ENCODE measurements around the gene NFE2L1. TPM values are rescaled to one million over a fixed set of nuclear protein-coding genes. Genes with fewer than 3 reads are reported as not detected.
A peak's percentile ranks its signal among the peaks of the same experiment; 100 is the strongest.

The NFE2L1 gene
- total and polyA plus RNA-seq, 9 of the 15 experiments (the other 6 are each of a cell fraction or from before 2014, with no cell fraction given): 2.0 to 68.6 (median 39.7) TPM

DNA sequence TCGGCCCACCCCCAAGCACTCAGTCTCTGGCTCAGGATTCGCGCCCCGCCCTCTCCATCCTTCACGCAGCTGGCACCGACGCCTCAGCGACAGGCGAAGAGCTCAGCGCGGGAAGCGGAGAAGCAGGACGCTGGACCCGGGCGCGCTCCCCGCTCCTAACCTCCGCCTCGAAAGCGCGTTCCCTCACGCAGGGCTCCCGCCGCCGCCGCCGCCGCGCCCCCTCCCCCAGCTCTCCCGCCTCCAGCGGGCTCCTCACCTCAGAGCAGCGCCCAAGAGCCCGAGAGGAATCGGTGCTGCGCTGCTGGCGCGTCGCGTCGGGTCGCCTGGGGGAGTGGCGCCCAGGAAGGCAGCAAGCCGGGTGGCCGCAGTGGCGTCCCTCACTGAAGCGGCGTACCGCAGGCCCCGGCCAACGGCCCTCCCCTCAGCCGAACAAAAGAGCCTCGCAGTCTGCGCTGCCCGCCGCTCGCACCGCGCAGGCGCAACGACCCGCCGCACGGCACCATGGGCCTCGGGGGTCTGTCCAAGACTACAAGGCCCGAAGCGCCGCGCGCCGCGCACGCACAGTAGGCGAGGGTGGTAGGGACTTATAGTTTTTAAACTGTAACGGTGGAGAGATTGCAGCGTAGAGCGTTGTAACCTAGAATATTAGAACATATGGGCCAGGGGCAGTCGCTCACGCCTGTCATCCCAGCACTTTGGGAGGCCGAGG lies 53.0 kb downstream of the NFE2L1 start, which contains the start of gene CBX1 (continued):
- TF ChIP-seq, protein P1, sequence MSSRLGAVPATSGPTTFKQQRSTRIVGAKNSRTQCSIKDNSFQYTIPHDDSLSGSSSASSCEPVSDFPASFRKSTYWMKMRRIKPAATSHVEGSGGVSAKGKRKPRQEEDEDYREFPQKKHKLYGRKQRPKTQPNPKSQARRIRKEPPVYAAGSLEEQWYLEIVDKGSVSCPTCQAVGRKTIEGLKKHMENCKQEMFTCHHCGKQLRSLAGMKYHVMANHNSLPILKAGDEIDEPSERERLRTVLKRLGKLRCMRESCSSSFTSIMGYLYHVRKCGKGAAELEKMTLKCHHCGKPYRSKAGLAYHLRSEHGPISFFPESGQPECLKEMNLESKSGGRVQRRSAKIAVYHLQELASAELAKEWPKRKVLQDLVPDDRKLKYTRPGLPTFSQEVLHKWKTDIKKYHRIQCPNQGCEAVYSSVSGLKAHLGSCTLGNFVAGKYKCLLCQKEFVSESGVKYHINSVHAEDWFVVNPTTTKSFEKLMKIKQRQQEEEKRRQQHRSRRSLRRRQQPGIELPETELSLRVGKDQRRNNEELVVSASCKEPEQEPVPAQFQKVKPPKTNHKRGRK (tag; IDR thresholded peaks at IDR 0.05): no peak
- TF ChIP-seq, protein P2, sequence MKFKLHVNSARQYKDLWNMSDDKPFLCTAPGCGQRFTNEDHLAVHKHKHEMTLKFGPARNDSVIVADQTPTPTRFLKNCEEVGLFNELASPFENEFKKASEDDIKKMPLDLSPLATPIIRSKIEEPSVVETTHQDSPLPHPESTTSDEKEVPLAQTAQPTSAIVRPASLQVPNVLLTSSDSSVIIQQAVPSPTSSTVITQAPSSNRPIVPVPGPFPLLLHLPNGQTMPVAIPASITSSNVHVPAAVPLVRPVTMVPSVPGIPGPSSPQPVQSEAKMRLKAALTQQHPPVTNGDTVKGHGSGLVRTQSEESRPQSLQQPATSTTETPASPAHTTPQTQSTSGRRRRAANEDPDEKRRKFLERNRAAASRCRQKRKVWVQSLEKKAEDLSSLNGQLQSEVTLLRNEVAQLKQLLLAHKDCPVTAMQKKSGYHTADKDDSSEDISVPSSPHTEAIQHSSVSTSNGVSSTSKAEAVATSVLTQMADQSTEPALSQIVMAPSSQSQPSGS (CRISPR knock-in tag; IDR thresholded peaks at IDR 0.05): no peak
- no peak for TF ChIP-seq ZNF3 (CRISPR knock-in tag; IDR thresholded peaks at IDR 0.05)
- TF ChIP-seq IRF2 (CRISPR knock-in tag; IDR thresholded peaks at IDR 0.05): no peak
- TF ChIP-seq, protein P3, sequence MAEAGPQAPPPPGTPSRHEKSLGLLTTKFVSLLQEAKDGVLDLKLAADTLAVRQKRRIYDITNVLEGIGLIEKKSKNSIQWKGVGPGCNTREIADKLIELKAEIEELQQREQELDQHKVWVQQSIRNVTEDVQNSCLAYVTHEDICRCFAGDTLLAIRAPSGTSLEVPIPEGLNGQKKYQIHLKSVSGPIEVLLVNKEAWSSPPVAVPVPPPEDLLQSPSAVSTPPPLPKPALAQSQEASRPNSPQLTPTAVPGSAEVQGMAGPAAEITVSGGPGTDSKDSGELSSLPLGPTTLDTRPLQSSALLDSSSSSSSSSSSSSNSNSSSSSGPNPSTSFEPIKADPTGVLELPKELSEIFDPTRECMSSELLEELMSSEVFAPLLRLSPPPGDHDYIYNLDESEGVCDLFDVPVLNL (CRISPR knock-in tag; IDR thresholded peaks at IDR 0.05; ENCODE audit: low read depth): no peak
- peak; percentile 60; the same call in 1 of the 2 replicates for TF ChIP-seq NR2C1 (IDR thresholded peaks at IDR 0.05)
- TF ChIP-seq NR2C1 (tag; IDR thresholded peaks at IDR 0.05): peak; percentile 82
- TF ChIP-seq SMARCA5 (IDR thresholded peaks at IDR 0.05): 0 out of 2 replicates have a peak, but pooled peaks have one; percentile 27
- no peak for TF ChIP-seq NCOA1 (IDR thresholded peaks at IDR 0.05; ENCODE audit: low read depth)
- TF ChIP-seq, protein P4, sequence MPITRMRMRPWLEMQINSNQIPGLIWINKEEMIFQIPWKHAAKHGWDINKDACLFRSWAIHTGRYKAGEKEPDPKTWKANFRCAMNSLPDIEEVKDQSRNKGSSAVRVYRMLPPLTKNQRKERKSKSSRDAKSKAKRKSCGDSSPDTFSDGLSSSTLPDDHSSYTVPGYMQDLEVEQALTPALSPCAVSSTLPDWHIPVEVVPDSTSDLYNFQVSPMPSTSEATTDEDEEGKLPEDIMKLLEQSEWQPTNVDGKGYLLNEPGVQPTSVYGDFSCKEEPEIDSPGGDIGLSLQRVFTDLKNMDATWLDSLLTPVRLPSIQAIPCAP (CRISPR knock-in tag; IDR thresholded peaks at IDR 0.05; ENCODE audit: borderline replicate concordance): no peak
- peak; percentile 51; the same call in 1 of the 2 replicates for TF ChIP-seq POLR2H (tag; IDR thresholded peaks at IDR 0.05; ENCODE audit: low read depth)
- TF ChIP-seq ZNF79 (CRISPR knock-in tag; IDR thresholded peaks at IDR 0.05; ENCODE audit: low read depth): no peak
- TF ChIP-seq, protein P5, sequence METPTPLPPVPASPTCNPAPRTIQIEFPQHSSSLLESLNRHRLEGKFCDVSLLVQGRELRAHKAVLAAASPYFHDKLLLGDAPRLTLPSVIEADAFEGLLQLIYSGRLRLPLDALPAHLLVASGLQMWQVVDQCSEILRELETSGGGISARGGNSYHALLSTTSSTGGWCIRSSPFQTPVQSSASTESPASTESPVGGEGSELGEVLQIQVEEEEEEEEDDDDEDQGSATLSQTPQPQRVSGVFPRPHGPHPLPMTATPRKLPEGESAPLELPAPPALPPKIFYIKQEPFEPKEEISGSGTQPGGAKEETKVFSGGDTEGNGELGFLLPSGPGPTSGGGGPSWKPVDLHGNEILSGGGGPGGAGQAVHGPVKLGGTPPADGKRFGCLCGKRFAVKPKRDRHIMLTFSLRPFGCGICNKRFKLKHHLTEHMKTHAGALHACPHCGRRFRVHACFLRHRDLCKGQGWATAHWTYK (CRISPR knock-in tag; IDR thresholded peaks at IDR 0.05): peak; percentile 87; the same call in 1 of the 2 replicates
- no peak for TF ChIP-seq TGIF2 (CRISPR knock-in tag; IDR thresholded peaks at IDR 0.05)
- no peak for TF ChIP-seq ZNF384 (IDR thresholded peaks at IDR 0.05; ENCODE audit: low read depth, low read length)
